IMR-90 (cell line): ENCODE measurements around the gene LIAS. TPM values are rescaled to one million over a fixed set of nuclear protein-coding genes. Genes with fewer than 3 reads are reported as not detected.

Source experiments
- ATAC-seq: fragments of 200-7000 bp; cut with Tn5 transposase; 2 replicates; pipeline ENCODE4 v1.9.1; 2020; ENCODE audit warnings: low read depth, mild to moderate bottlenecking, moderate library complexity
- BruUV-seq: library from RNA; stranded (reverse); fragments of 400-500 nt; replicated peaks from 2 replicates; lab custom pipeline; 2021; lab: Mats Ljungman, UMichigan
- CTCF ChIA-PET: fragments of 300-600 bp; formaldehyde crosslinking; extraction: SDS; loops from one replicate; lab custom pipeline; 2021; ENCODE audit warnings: antibody characterized with exemption; lab: Yijun Ruan, JAX
- POLR2A ChIA-PET: fragments of 300-600 bp; sonication (Branson Sonifier 250); formaldehyde crosslinking; loops from one replicate; lab custom pipeline; 2022; ENCODE audit warnings: antibody characterized with exemption; ENCODE audit not compliant: unreplicated experiment; lab: Charles Lee
- DNase-seq: peaks from one replicate; pipeline ENCODE4 v3.0.0; 2013
- H2AFZ ChIP-seq: replicated peaks from 2 replicates; pipeline ENCODE3; 2013; ENCODE audit warnings: low read length, mild to moderate bottlenecking; ENCODE audit not compliant: poor library complexity
- H2AK5ac ChIP-seq: 2 replicates; pipeline ENCODE4 v1.6.1; 2013; ENCODE audit warnings: low read depth, low read length, inconsistent platforms
- H2AK9ac ChIP-seq: replicated peaks from 2 replicates; pipeline ENCODE3; 2013; ENCODE audit warnings: mild to moderate bottlenecking, low read depth, low read length, moderate library complexity; ENCODE audit not compliant: poor library complexity
- H2BK120ac ChIP-seq: 2 replicates; pipeline ENCODE4 v1.6.1; 2013; ENCODE audit warnings: low read depth, low read length, inconsistent platforms
- H2BK15ac ChIP-seq: 3 replicates; pipeline ENCODE4 v1.6.1; 2013; ENCODE audit warnings: low read depth, low read length, inconsistent platforms
- H2BK20ac ChIP-seq: 2 replicates; pipeline ENCODE4 v1.6.1; 2013; ENCODE audit warnings: low read depth, mild to moderate bottlenecking, inconsistent platforms, low read length, moderate library complexity
- H2BK5ac ChIP-seq: 2 replicates; pipeline ENCODE4 v1.6.1; 2013; ENCODE audit warnings: mild to moderate bottlenecking, low read depth, low read length, inconsistent platforms; ENCODE audit not compliant: poor library complexity, severe bottlenecking
- H3K14ac ChIP-seq: replicated peaks from 2 replicates; pipeline ENCODE4 v1.6.1; 2013; ENCODE audit warnings: low read depth, low read length, inconsistent platforms
- H3K18ac ChIP-seq: 2 replicates; pipeline ENCODE4 v1.6.1; 2013; ENCODE audit warnings: low read depth, low read length, control low read depth
- H3K23ac ChIP-seq: 2 replicates; pipeline ENCODE4 v1.6.1; 2013; ENCODE audit warnings: low read depth, low read length, inconsistent platforms
- H3K27ac ChIP-seq: 2 replicates; pipeline ENCODE4 v1.5.1; 2013; ENCODE audit warnings: mild to moderate bottlenecking, control low read depth, low read length; ENCODE audit not compliant: insufficient read depth
- H3K27me3 ChIP-seq: 2 replicates; pipeline ENCODE4 v1.6.1; 2013; ENCODE audit warnings: low read length; ENCODE audit not compliant: control insufficient read depth, insufficient read depth
- H3K36me3 ChIP-seq: 2 replicates; pipeline ENCODE4 v1.6.1; 2013; ENCODE audit warnings: low read length, mixed read lengths; ENCODE audit not compliant: control insufficient read depth, insufficient read depth
- H3K4ac ChIP-seq: 2 replicates; pipeline ENCODE4 v1.6.1; 2013; ENCODE audit warnings: low read depth, low read length, inconsistent platforms
- H3K4me1 ChIP-seq: 2 replicates; pipeline ENCODE4 v1.6.1; 2013; ENCODE audit warnings: low read length, mixed read lengths; ENCODE audit not compliant: control insufficient read depth, insufficient read depth
- H3K4me2 ChIP-seq: 2 replicates; pipeline ENCODE4 v1.6.1; 2013; ENCODE audit warnings: low read depth, mild to moderate bottlenecking, control low read depth, low read length, moderate library complexity
- H3K4me3 ChIP-seq: 2 replicates; pipeline ENCODE4 v1.5.1; 2013; ENCODE audit warnings: low read depth, mild to moderate bottlenecking, control low read depth, low read length, moderate library complexity; ENCODE audit not compliant: insufficient read depth
- H3K56ac ChIP-seq: 2 replicates; pipeline ENCODE4 v1.6.1; 2013; ENCODE audit warnings: low read length, inconsistent platforms; ENCODE audit not compliant: insufficient read depth; ENCODE audit errors: extremely low read depth
- H3K79me1 ChIP-seq, 2 experiments: 2 replicates each; pipeline ENCODE4 v1.6.1; 2013; ENCODE audit warnings: low read length in 2 of 2, inconsistent platforms in 1 of 2, low read depth in 1 of 2
- H3K9ac ChIP-seq: 2 replicates; pipeline ENCODE4 v1.6.1; 2013; ENCODE audit warnings: low read depth, low read length, control low read depth
- H3K9me1 ChIP-seq: 2 replicates; pipeline ENCODE4 v1.6.1; 2013; ENCODE audit warnings: low read length, inconsistent platforms; ENCODE audit not compliant: insufficient read depth
- H3K9me3 ChIP-seq: 2 replicates; pipeline ENCODE4 v1.6.1; 2013; ENCODE audit warnings: low read length; ENCODE audit not compliant: control insufficient read depth, insufficient read depth
- H4K20me1 ChIP-seq: 2 replicates; pipeline ENCODE4 v1.6.1; 2013; ENCODE audit warnings: low read length, inconsistent platforms; ENCODE audit not compliant: insufficient read depth
- H4K5ac ChIP-seq: 2 replicates; pipeline ENCODE4 v1.6.1; 2013; ENCODE audit warnings: mild to moderate bottlenecking, low read depth, low read length, control low read depth
- H4K8ac ChIP-seq, 2 experiments: 2 replicates each; pipeline ENCODE4 v1.6.1; 2013; ENCODE audit warnings: low read depth in 2 of 2, low read length in 2 of 2, control low read depth in 1 of 2, inconsistent platforms in 1 of 2
- H4K91ac ChIP-seq: 2 replicates; pipeline ENCODE4 v1.6.1; 2013; ENCODE audit warnings: low read depth, low read length, inconsistent platforms; ENCODE audit not compliant: insufficient read depth
- BHLHE40 ChIP-seq: fragments of 150-350 bp; IDR thresholded peaks from 2 replicates; pipeline ENCODE4 v1.6.1; 2016; ENCODE audit warnings: mild to moderate bottlenecking, low read depth, low read length
- CEBPB ChIP-seq: IDR thresholded peaks from 2 replicates; pipeline ENCODE4 v1.6.1; 2012; ENCODE audit warnings: low read depth, low read length, improper control_type of control experiment
- CHD1 ChIP-seq: IDR thresholded peaks from 2 replicates; pipeline ENCODE4 v1.6.1; 2012; ENCODE audit warnings: low read depth, low read length, improper control_type of control experiment
- CTCF ChIP-seq: conservative IDR thresholded peaks from 2 replicates; pipeline ENCODE4 v1.5.1; 2012; ENCODE audit warnings: mild to moderate bottlenecking, low read depth, low read length, improper control_type of control experiment
- ELK1 ChIP-seq: fragments of 150-350 bp; IDR thresholded peaks from 2 replicates; pipeline ENCODE4 v1.6.1; 2016; ENCODE audit warnings: low read depth, mild to moderate bottlenecking, low read length, moderate library complexity, borderline replicate concordance
- FOS ChIP-seq: fragments of 150-350 bp; IDR thresholded peaks from 2 replicates; pipeline ENCODE4 v1.6.1; 2016; ENCODE audit warnings: low read depth, low read length
- MAFK ChIP-seq: IDR thresholded peaks from 2 replicates; pipeline ENCODE4 v1.6.1; 2012; ENCODE audit warnings: low read depth, low read length, improper control_type of control experiment
- MAZ ChIP-seq: IDR thresholded peaks from 2 replicates; pipeline ENCODE4 v1.6.1; 2012; ENCODE audit warnings: low read depth, mild to moderate bottlenecking, low read length, improper control_type of control experiment, moderate library complexity, borderline replicate concordance
- MXI1 ChIP-seq: IDR thresholded peaks from 2 replicates; pipeline ENCODE4 v1.6.1; 2012; ENCODE audit warnings: low read depth, mild to moderate bottlenecking, low read length, moderate library complexity, borderline replicate concordance
- NFE2L2 ChIP-seq: fragments of 150-350 bp; IDR thresholded peaks from 2 replicates; pipeline ENCODE4 v1.6.1; 2016; ENCODE audit warnings: low read depth, mild to moderate bottlenecking, low read length
- POLR2A ChIP-seq: IDR thresholded peaks from 2 replicates; pipeline ENCODE4 v1.6.1; 2012; ENCODE audit warnings: mild to moderate bottlenecking, low read depth, low read length
- RAD21 ChIP-seq: IDR thresholded peaks from 2 replicates; pipeline ENCODE4 v1.6.1; 2012; ENCODE audit warnings: low read length, improper control_type of control experiment
- RCOR1 ChIP-seq: IDR thresholded peaks from 2 replicates; pipeline ENCODE4 v1.6.1; 2012; ENCODE audit warnings: mild to moderate bottlenecking, low read length, improper control_type of control experiment; ENCODE audit not compliant: insufficient replicate concordance
- RFX5 ChIP-seq: IDR thresholded peaks from 2 replicates; pipeline ENCODE4 v1.8.0; 2012; ENCODE audit warnings: low read depth, mild to moderate bottlenecking, low read length, moderate library complexity
- SMC3 ChIP-seq: fragments of 150-350 bp; IDR thresholded peaks from 2 replicates; pipeline ENCODE4 v1.6.1; 2016; ENCODE audit warnings: low read depth, mild to moderate bottlenecking, antibody characterized with exemption, low read length, moderate library complexity
- USF2 ChIP-seq: fragments of 150-350 bp; IDR thresholded peaks from 2 replicates; pipeline ENCODE4 v1.6.1; 2017; ENCODE audit warnings: mild to moderate bottlenecking, antibody characterized with exemption, low read length, low read depth
- WGBS, 2 experiments: methylation state at CpG; one replicate each; pipeline versions ENCODE4 v1.1.5 to v1.1.7; 2013; ENCODE audit warnings: missing lambda C conversion rate in 2 of 2; ENCODE audit not compliant: insufficient read length in 1 of 2; ENCODE audit errors: extremely low coverage in 2 of 2; 5-methylcytosine and 5-hydroxymethylcytosine counted together
- dilution Hi-C: fragments of 300-500 bp; cut with HindIII; formaldehyde crosslinking; loops from one replicate; pipeline ENCODE4 v1.14.3; 2018; ENCODE audit warnings: low sequenced_read_pairs; ENCODE audit not compliant: unreplicated experiment
- in situ Hi-C: fragments of 300-500 bp; cut with MboI; formaldehyde crosslinking; loops from 3 replicates; pipeline ENCODE4 v1.14.3; 2019; ENCODE audit warnings: low sequenced_read_pairs, inconsistent platforms, mixed read lengths
- intact Hi-C: fragments of 100-400 bp; cut with micrococcal nuclease; formaldehyde crosslinking; loops from 2 replicates; pipeline ENCODE4 v1.10.0; 2022
- polyA plus RNA-seq, 3 experiments: library from polyadenylated mRNA; depleted of rRNA; stranded (reverse); fragments of >200 nt; gene quantifications; 2 replicates each; pipeline ENCODE4 v1.2.3, GENCODE V29; 2012; ENCODE audit warnings: low replicate concordance in 1 of 3
- total RNA-seq: library from RNA; depleted of rRNA; stranded (reverse); fragments of >200 nt; gene quantifications from 2 replicates; pipeline ENCODE4 v1.2.3, GENCODE V29; 2012

The LIAS gene
- total and polyA plus RNA-seq, 2 of the 4 experiments (the other 2 are of a cell fraction): 3.2 to 7.8 TPM

- Histone ChIP-seq H2BK15ac (no peak overlapping the region), H2BK120ac (no peak overlapping the region), H4K20me1 (no peaks in the 10 kb centered on the region), H3K4me3 (no peak overlapping the region), H3K79me1 (no peaks in the 10 kb centered on the region), H4K8ac (no peak overlapping the region), H3K9me1 (no peaks in the 10 kb centered on the region), H3K4me1 (no peaks in the 10 kb centered on the region), H2BK20ac (no peak overlapping the region), H3K36me3 (peaks cover 3% of the 10 kb centered on the region; the same call in 1 of the 2 replicates), H3K27me3 (no peaks in the 10 kb centered on the region), H3K4ac (no peak overlapping the region), H4K91ac (no peak overlapping the region), H4K5ac (no peak overlapping the region), H3K27ac (no peak overlapping the region), H3K14ac (no peak overlapping the region), H3K18ac (no peak overlapping the region), H3K56ac (no peak overlapping the region), H2AK5ac (no peak overlapping the region), H3K4me2 (no peak overlapping the region), H2AFZ (no peak overlapping the region), H2AK9ac (no peak overlapping the region), H2BK5ac (no peak overlapping the region), H3K23ac (no peak overlapping the region), H3K9ac (no peak overlapping the region), H3K9me3 (no peaks in the 10 kb centered on the region)
- DNase-seq (peak; percentile 28), ATAC-seq (no peak)
- dilution Hi-C loops: no loop called here
- in situ Hi-C loops: no loop called here
- ChIA-PET POLR2A (no interaction called here), CTCF (no interaction called here)
- no peak for TF ChIP-seq MAZ
- no peak for TF ChIP-seq RAD21
- no peak for TF ChIP-seq MAFK
- no peak for TF ChIP-seq ELK1
- TF ChIP-seq CEBPB: no peak
- no peak for TF ChIP-seq SMC3
- TF ChIP-seq BHLHE40: no peak
- no peak for TF ChIP-seq RFX5
- no peak for TF ChIP-seq FOS
- TF ChIP-seq NFE2L2: no peak
- no peak for TF ChIP-seq POLR2A
- no peak for TF ChIP-seq MXI1
- no peak for TF ChIP-seq CHD1
- TF ChIP-seq CTCF: no peak
- TF ChIP-seq RCOR1: no peak
- TF ChIP-seq USF2: no peak
- intact Hi-C loops: no loop called here
- whole genome bisulfite sequencing, 2 experiments: 90% methylated on average over 2 of the region's 5 CpGs; no CpG with 5 or more reads in 1 of the 2 experiments
- BruUV-seq: no TSS peak
These were observed 17.5 kb downstream of the LIAS start for GRCh38 chr4:39476187-39476895.
